Tibial nerve (tissue), 4 donors: ENCODE results near the gene LMNB1. TPM values are rescaled to one million over a fixed set of nuclear protein-coding genes. Genes with fewer than 3 reads are reported as not detected.

Source experiments
- DNase-seq, 2 donors: peaks; one replicate each; pipeline ENCODE4 v3.0.0-alpha.2; 2019; ENCODE audit warnings: low spot score in 2 of 2
- H3K27ac ChIP-seq, 4 donors: fragments of 200-600 bp; sonication (generic) in 3 of 4; one replicate each; pipeline ENCODE4 v1.5.1; 2017 to 2019; ENCODE audit warnings: mild to moderate bottlenecking in 1 of 4
- H3K27me3 ChIP-seq, 2 donors: fragments of 200-600 bp; sonication (generic) in 1 of 2; one replicate each; pipeline versions ENCODE4 v1.5.1 to v1.6.0; 2017 to 2019
- H3K36me3 ChIP-seq, 3 donors: fragments of 200-600 bp; sonication (generic); one replicate each; pipeline ENCODE4 v1.5.1; 2018 to 2019
- H3K4me1 ChIP-seq, 4 donors: fragments of 200-600 bp; sonication (generic) in 3 of 4; one replicate each; pipeline ENCODE4 v1.5.1; 2017 to 2019
- H3K4me3 ChIP-seq, 4 donors: fragments of 200-600 bp; sonication (generic) in 3 of 4; one replicate each; pipeline ENCODE4 v1.5.1; 2017 to 2019; ENCODE audit warnings: mild to moderate bottlenecking in 1 of 4, moderate library complexity in 1 of 4
- H3K9me3 ChIP-seq, 4 donors: fragments of 200-600 bp; sonication (generic) in 3 of 4; one replicate each; pipeline ENCODE4 v1.5.1; 2017 to 2019
- CTCF ChIP-seq, 5 experiments: fragments of 200-600 bp in 3 of 5; fragments of 450-650 bp in 2 of 5; sonication (generic) in 3 of 5; IDR thresholded peaks; one replicate each; pipeline ENCODE4 v1.5.1; 2016 to 2019; ENCODE audit warnings: antibody characterized with exemption in 5 of 5, mild to moderate bottlenecking in 3 of 5, moderate library complexity in 2 of 5
- EP300 ChIP-seq, 2 donors: sonication (generic); formaldehyde crosslinking; IDR thresholded peaks; one replicate each; pipeline ENCODE4 v1.6.1; 2017; ENCODE audit warnings: antibody characterized with exemption in 2 of 2, mild to moderate bottlenecking in 1 of 2
- POLR2A ChIP-seq, 2 donors: fragments of 450-650 bp; IDR thresholded peaks; one replicate each; pipeline ENCODE4 v1.6.1; 2017; ENCODE audit warnings: antibody characterized with exemption in 2 of 2, mild to moderate bottlenecking in 2 of 2, moderate library complexity in 2 of 2
- WGBS, 2 donors: methylation state at CpG; one replicate each; pipeline ENCODE4 v1.1.5; 2018; 5-methylcytosine and 5-hydroxymethylcytosine counted together
- total RNA-seq, 4 donors: library from RNA; depleted of rRNA; stranded (reverse); fragments of >200 nt; gene quantifications; one replicate each; pipeline ENCODE4 v1.1.0, GENCODE V29; 2016

The LMNB1 gene
- total RNA-seq, 4 donors from 2014 or later: 5.2 to 18.9 (median 12.0) TPM

DNA sequence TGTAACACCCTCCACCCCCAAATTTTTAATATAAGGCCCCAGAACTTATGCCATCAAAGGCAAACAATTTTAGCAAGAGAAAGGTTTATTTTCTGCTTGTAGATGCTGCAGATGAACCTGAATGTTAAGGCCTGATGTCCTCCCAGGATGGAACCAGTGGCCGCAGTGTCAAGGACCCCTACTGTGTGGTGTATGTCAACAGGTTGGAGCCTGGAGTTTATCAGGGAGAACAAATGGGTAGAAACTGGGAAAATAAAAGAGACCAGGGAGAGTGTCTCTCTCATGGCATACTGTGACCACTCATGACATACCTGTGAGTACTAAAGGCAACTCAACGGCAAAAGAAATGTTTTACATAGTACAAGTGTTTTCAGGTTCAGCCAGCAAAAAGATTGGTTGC, 34.5 kb upstream of the LMNB1 start:
- Histone ChIP-seq H3K4me1 (no peaks in the 10 kb centered on the region), H3K27ac (no peak overlapping the region), H3K36me3 (no peaks in the 10 kb centered on the region), H3K4me3 (no peak overlapping the region), H3K27me3 (no peaks in the 10 kb centered on the region), H3K9me3 (no peaks in the 10 kb centered on the region)
- no peak for DNase-seq
- 80 to 87% methylated on average over 2 of the region's 2 CpGs for WGBS, 2 donors
- TF ChIP-seq EP300 (IDR thresholded peaks at IDR 0.05): no peak
- no peak for TF ChIP-seq POLR2A (IDR thresholded peaks at IDR 0.05)
- no peak for TF ChIP-seq CTCF (IDR thresholded peaks at IDR 0.05)

DNA sequence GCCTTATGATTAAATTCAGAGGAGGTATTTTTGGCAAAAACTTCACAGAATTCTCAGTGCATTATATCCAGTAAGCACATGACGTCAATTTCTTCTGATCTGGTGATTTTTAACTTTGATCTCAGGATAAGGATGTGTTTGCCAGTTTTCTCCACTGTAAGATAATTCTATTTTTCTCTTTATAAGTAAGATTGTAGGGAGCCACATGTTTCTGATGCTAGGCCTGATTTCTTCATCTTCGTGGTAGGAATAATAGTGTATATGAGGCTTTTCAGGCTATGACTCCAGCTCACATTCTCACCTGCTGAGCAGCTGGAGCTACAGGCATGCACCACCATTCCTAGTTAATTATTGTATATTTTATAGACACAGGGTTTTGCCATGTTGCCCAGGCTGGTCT, 32.1 kb upstream of the LMNB1 start:
- Histone ChIP-seq H3K27ac (no peak overlapping the region), H3K36me3 (no peaks in the 10 kb centered on the region), H3K9me3 (no peaks in the 10 kb centered on the region), H3K4me1 (no peaks in the 10 kb centered on the region), H3K4me3 (no peak overlapping the region), H3K27me3 (no peaks in the 10 kb centered on the region)
- TF ChIP-seq CTCF (IDR thresholded peaks at IDR 0.05) (no peak), EP300 (IDR thresholded peaks at IDR 0.05) (no peak), POLR2A (IDR thresholded peaks at IDR 0.05) (no peak)
- 79% methylated on average over 2 of the region's 2 CpGs for WGBS, 2 donors
- no peak for DNase-seq

GRCh38 chr5:126745259-126745992, 31.5 kb upstream of the LMNB1 start:
- Histone ChIP-seq H3K4me1 (no peaks in the 10 kb centered on the region), H3K36me3 (no peaks in the 10 kb centered on the region), H3K27me3 (no peaks in the 10 kb centered on the region), H3K27ac (no peak overlapping the region), H3K9me3 (no peaks in the 10 kb centered on the region), H3K4me3 (no peak overlapping the region)
- TF ChIP-seq EP300 (IDR thresholded peaks at IDR 0.05): no peak
- no peak for TF ChIP-seq POLR2A (IDR thresholded peaks at IDR 0.05)
- no peak for TF ChIP-seq CTCF (IDR thresholded peaks at IDR 0.05)
- 76 to 82% methylated on average over 7 of the region's 7 CpGs for WGBS, 2 donors
- no peak for DNase-seq

GRCh38 chr5:126746290-126746689, 30.6 kb upstream of the LMNB1 start:
- DNase-seq: no peak
- no peak overlapping the region for H3K4me3 ChIP-seq
- H3K4me1 ChIP-seq: no peaks in the 10 kb centered on the region
- TF ChIP-seq POLR2A (IDR thresholded peaks at IDR 0.05): no peak
- TF ChIP-seq EP300 (IDR thresholded peaks at IDR 0.05): no peak
- no peaks in the 10 kb centered on the region for H3K9me3 ChIP-seq
- H3K27me3 ChIP-seq: no peaks in the 10 kb centered on the region
- H3K36me3 ChIP-seq: no peaks in the 10 kb centered on the region
- no peak overlapping the region for H3K27ac ChIP-seq

- Histone ChIP-seq H3K4me3 (no peak overlapping the region), H3K36me3 (no peaks in the 10 kb centered on the region), H3K27ac (no peak overlapping the region), H3K27me3 (no peaks in the 10 kb centered on the region), H3K4me1 (no peaks in the 10 kb centered on the region), H3K9me3 (no peaks in the 10 kb centered on the region)
- TF ChIP-seq EP300 (IDR thresholded peaks at IDR 0.05) (no peak), POLR2A (IDR thresholded peaks at IDR 0.05) (no peak), CTCF (IDR thresholded peaks at IDR 0.05) (no peak)
- WGBS, 2 donors: 88 to 89% methylated on average over 4 to 5 of the region's 5 CpGs
- DNase-seq: no peak
Observed at GRCh38 chr5:126752081-126752785, 24.7 kb upstream of the LMNB1 start.
